ENCODE results near the gene VAT1L.

The VAT1L gene

GRCh38 chr16:77784441-77785372 is 3.7 kb upstream of the VAT1L start:
- DNase-seq: no peak

- DNase-seq: no peak
These were observed 3.0 kb upstream of the VAT1L start for GRCh38 chr16:77785373-77785764.

DNA sequence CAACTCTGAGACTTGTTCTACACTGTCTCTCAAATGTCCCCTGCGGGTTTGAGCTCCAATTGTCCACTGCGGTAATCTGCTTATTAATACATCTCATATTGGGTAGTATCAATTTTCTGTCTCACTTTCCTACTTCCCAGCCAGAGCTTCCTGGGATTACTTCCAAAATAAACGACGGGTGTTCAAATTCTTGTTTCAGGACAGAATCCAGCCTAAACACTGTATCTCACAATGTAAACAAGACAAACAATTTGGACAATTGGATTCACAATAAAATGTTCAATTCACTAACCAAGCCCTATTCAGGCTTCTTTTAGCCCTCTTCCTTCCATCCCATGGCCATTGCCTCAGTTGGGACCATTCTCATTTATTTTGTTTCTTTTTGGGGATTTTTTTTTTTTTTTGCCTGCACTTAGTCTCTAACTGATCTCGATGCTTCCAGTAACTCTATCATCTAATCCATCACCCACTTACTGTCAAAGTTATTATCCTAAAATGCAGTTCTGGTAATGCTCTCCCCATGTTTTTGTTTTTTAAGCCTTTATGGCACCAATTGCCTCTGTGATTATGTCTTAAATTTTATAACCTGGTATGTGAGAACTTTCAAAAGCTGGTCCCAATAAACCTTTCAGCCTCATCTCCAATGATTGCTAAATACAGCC is 2.0 kb upstream of the VAT1L start:
- DNase-seq: no peak

DNA sequence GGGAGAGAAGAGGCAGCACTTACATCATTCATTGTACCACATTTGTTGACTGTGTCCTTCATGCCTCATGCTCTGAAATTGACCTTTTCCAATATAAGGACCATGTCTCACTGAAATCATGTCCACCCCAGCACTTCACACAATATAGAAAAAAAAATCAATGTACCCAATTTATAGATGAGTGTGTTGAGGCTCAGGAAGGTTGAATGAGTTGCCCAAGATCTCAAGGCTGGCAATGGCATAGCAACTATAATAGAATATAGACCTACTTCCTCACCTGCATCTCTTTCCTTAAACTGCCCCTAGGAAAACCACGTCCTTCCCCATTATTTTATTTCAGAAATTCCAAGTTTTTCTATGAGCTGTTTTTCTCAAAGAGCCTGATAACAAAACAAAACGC is 912 bp upstream of the VAT1L start:
- no peak for DNase-seq

DNA sequence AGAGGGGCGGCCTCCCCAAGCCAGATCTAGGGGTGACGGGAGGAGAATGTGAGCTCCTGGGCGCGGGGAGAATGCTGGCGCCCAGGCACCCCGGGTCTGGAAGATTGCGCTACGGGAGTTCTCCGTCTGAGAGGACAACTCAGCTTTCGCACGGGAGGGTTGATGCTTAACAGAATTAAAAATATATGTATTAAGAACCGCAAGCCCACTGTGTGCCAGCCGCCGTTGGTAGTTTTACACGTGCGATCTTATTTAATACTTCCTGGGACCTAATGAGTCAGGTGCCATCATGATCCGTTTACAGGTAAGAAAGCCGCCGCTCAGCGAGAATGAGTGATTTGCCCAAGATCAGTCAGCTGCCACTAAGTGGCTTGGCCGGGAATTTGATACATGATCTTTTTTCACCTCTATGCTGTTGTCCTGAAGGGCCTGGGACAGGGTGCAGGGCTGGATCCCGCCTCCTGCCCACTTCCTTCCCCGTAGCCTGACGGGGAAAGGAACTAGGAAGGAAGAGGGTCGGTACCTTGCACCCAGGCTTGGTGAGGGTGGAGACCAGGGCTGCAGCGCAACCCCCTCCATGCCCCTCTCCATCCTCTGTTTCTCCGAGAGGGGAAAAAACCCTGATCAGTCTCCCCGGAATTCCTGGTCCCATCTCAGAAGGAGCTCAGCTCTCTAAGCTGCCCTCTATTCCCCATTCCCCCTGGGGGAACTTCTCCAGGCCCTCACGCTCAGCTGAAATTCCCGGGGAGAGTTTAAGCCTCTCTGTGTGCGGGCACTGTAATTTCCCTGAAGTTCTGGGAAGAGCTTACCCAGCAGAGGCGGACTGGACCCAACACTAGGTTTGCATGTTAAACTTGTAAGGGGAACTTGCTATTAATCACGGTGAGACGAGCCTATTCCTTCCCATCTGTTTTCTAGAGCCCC is 983 bp downstream of the VAT1L start:
- no peak for DNase-seq

DNA sequence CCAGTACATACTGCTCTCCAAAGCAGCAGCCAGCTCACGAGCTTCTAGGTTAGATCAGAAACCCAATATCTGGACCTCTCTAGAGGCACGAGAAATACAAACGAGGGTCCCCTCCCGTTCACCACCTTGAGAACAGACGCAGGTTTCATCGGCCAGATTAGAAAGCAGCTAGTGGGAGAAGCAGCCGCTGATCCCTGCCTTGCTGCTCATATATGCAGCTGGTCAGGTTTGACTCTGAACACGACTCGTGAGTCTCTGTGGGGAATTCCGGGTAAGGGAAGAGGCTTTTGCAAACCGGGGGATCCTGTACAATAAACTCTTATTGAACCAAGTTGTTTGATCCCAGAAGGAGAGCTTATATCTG is 1.6 kb downstream of the VAT1L start:
- DNase-seq: no peak

DNA sequence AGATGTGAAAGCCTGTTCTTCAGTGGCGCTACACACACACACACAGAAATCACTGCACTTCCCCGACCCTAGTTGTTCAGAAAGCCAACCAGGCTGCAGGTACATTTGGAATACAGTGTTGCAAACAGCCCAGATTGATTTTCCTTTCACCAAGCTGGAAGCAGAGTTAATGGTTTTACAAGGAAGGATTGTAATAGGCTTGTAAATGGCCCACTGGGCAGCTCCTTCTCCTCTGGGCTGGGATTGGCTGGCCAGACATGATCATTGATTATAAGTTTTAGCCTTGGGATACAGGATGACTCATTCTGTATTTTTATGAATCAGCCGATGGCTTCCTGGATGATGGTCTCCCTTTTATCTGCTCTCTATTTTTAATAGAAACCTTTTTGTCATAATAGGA is 2.5 kb downstream of the VAT1L start:
- no peak for DNase-seq

DNA sequence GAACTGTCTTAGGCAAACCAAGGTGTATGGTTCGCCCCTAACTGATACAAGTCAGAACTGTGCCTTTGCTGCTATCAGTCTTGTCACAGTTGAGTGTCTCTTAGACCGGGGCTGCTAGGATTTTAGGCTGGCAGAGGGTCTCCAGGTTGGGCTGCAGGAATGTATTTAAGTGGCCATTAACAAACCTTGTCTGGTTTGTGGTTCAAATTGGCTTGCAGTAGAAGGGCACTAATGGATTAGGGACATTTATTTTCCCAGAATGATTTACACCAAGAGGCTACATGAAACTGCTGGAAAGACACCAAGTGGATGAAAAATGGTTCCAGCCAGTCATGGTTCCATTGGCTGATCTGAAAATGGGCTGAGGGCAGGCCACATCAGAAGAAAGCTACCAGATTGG is 5.1 kb downstream of the VAT1L start:
- no peak for DNase-seq

- no peak for DNase-seq
These were observed 6.2 kb downstream of the VAT1L start for GRCh38 chr16:77794586-77794985.

DNA sequence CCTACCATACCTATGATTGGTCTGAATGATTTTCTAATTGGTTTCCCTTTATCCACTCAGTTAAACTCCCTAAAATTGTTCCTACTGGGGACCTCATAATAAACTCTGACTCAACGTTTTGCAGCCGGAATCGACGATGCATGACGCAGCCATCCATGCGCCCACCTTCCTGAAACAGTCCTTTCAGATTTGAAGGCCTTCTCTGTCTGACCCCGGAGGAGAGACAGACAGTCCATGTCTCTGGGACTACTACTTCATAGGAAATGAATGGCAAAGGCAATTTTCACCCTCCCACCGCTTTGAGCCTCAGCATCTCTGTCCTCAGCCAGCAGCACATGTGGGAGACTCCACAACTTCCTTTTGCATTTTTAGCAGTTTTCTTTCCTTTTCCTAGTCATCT is 13.5 kb downstream of the VAT1L start:
- DNase-seq: no peak

GRCh38 chr16:77805398-77805797 is 17.0 kb downstream of the VAT1L start:
- no peak for DNase-seq

DNA sequence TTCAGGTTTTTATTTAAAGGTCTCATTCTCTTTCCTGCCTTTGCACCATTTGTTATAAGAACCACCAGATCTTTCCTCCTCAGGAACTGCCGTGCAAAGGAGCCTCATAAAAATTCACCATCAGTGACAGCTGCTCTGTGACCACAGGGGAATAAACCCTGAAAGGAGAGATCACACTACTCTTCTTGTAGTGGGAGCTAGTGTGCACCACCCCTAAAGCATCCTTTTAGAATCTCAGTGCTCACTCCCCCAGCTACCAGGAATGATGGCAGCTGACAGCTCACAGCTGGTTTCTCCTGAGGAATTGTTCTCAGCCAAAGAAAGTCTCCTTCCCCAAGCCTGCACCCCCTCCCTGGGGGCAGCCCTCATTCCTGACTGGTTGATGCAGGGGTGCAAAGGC is 18.7 kb downstream of the VAT1L start:
- DNase-seq: no peak

DNA sequence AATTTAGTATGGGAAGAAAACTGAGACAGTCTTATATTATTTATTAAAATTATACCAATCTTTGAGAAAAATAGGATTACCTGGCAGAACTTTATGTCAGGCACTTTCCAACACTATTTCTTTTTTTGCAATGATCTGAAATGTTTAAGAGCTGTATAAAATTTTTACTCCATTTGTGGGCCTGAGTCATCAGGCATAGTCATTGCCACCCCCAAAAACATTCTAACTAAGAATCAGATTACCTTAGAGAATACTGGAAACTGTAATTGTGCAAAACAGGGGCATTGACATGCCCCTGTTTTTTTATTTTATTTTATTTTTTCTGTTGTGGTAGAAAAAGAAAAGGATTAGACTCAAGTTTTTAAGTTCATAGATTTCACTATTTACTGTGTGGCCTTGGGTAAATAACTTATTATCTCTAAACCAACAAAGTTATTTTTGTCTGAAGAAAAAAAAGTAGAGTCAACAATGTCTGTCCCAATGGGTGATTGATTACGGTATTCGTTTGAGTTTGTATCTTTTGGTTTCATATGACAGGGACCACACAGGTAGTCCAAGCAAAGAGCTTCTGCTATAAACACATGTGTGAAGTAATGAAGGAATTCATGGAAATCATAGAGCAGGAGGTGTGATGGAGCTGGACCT is 24.6 kb downstream of the VAT1L start:
- no peak for DNase-seq

GRCh38 chr16:77816293-77816692 is 27.9 kb downstream of the VAT1L start:
- no peak for DNase-seq

GRCh38 chr16:77820340-77820739 is 32.0 kb downstream of the VAT1L start:
- DNase-seq: no peak

DNA sequence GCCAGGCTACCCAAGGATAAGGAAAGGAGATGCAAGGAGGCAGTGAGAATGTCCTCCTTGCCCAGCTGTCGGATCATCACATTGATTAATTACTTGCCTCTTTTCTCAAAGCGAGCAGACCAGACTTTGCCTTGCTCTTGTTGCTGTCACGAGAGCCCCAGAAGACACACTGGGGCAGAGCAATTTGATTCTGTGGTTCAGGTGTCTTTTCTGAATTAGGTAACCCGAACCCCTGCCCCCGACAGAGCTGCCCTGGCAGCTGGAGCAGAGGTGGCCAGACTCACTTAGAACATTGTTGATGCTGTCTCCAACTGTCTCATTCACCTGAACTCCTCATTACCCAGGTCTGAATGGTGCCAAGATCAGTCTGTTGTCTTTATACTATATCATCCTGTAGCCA is 34.3 kb downstream of the VAT1L start:
- DNase-seq: no peak

DNA sequence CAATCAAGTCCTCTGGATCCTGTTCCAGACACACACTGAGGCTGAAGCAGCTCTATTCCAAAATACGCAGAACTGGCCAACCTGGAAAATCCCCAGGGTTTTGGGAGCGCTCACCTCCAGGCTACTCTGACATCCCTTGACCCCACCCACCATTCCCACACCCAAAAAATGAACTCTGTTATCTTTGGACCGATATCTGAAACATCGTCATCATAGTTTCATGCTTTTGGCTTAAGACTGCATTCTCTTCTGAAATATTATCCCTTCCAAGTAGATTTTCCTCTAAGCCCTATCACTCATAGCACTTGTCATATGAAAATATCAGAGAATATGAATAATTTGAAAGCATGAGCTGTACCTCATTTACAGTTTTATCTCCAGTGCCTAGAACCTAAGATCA is 34.7 kb downstream of the VAT1L start:
- DNase-seq: no peak

DNA sequence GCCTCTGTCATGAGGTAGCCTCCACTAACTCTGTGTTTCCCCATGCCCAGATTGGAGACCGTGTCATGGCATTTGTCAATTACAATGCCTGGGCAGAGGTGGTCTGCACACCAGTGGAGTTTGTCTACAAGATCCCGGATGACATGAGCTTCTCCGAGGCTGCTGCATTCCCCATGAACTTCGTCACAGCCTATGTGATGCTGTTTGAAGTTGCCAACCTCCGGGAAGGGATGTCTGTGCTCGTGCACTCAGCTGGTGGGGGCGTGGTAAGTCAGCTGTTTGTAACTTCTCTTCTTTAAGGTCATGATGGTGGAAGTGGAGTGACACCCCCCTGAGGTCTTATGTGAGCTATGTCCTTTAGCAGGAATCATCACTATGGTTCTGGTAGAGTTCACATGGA is 36.8 kb downstream of the VAT1L start:
- DNase-seq: no peak

GRCh38 chr16:77827032-77827431 is 38.7 kb downstream of the VAT1L start:
- DNase-seq: no peak

- DNase-seq: no peak
These were observed 45.7 kb downstream of the VAT1L start for GRCh38 chr16:77833921-77834634.

DNA sequence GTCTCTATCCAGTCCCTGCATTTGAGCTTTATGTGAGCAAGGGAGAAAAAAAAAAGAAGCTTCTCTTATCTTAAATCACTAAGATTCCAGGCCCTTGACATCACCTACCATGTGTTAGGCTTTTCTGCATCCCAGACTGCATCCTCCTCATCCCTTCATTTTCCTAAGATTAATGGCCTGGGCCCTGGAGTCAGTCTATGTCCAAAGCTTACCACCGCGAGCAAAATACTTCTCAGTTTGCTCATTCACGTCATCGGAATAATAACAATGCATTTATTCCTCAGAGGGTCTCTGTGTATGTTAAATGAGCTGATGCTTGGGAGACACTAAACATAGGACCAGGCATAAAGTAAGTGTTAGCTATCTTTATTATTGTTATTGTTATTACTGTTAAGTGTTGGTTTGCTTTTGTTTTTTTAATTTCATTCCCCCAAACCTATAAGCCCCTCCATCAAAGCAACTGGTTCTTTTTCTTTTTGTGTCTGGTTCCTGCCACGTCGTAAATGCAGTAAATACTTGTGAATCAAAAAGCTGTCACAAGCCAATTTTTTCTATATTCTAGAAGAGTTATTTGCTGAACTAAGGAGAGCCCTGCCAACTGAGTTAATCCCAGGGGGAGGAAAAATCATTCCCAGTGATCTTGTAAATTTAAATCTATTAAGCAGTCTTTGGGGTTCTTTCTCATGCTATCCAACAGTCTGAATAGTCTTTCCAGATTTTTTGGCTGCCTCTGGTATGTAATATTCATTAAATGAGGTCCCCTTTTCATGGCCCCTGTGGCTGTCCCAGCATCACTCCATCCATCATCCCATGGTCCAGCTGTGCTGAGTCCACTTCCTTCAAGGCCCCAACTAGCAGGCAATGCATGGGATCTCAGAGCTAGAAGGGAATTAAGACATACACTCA is 46.5 kb downstream of the VAT1L start:
- no peak for DNase-seq
